H1 (cell line): Measurements from ENCODE around the gene WDR1. TPM values are rescaled to one million over a fixed set of nuclear protein-coding genes. Genes with fewer than 3 reads are reported as not detected.

ENCODE experiments used
- CTCF ChIA-PET: fragments of 300-600 bp; sonication (Branson Sonifier 250); formaldehyde crosslinking; loops from one replicate; lab custom pipeline; 2021; ENCODE audit not compliant: partially characterized antibody; lab: Charles Lee
- POLR2A ChIA-PET: fragments of 300-600 bp; sonication (Branson Sonifier 250); formaldehyde crosslinking; loops from one replicate; lab custom pipeline; 2021; ENCODE audit warnings: inconsistent platforms; ENCODE audit not compliant: partially characterized antibody; lab: Charles Lee
- DNase-seq, 2 experiments: peaks; one replicate each; pipeline versions ENCODE4 v3.0.0 to v3.0.0-alpha.2; 2010 to 2022; ENCODE audit warnings: low spot score in 2 of 2, low read depth in 1 of 2, mixed read lengths in 1 of 2
- FAIRE-seq: peaks from 2 replicates; lab custom pipeline; 2011; peaks lifted over from hg19 to GRCh38; lab: Jason Lieb, UNC
- H2AFZ ChIP-seq: 2 replicates; pipeline ENCODE4 v1.8.1; 2012; ENCODE audit warnings: low read length, inconsistent platforms
- H2AK5ac ChIP-seq: 2 replicates; pipeline ENCODE4 v1.6.1; 2013; ENCODE audit warnings: low read depth, low read length
- H2BK120ac ChIP-seq: replicated peaks from 2 replicates; pipeline ENCODE3; 2013; ENCODE audit warnings: low read depth, low read length, inconsistent platforms
- H2BK12ac ChIP-seq: 2 replicates; pipeline ENCODE4 v1.6.1; 2013; ENCODE audit warnings: low read depth, low read length
- H2BK15ac ChIP-seq: 2 replicates; pipeline ENCODE4 v1.6.1; 2013; ENCODE audit warnings: low read length
- H2BK20ac ChIP-seq: 2 replicates; pipeline ENCODE4 v1.6.1; 2013; ENCODE audit warnings: low read length
- H2BK5ac ChIP-seq: 2 replicates; pipeline ENCODE4 v1.6.1; 2013; ENCODE audit warnings: low read depth, low read length
- H3K14ac ChIP-seq: 2 replicates; pipeline ENCODE4 v1.6.1; 2013; ENCODE audit warnings: inconsistent platforms; ENCODE audit not compliant: insufficient read length
- H3K18ac ChIP-seq: 2 replicates; pipeline ENCODE4 v1.6.1; 2013; ENCODE audit warnings: low read length; ENCODE audit errors: extremely low read depth
- H3K23ac ChIP-seq: 2 replicates; pipeline ENCODE4 v1.6.1; 2013; ENCODE audit warnings: inconsistent platforms; ENCODE audit not compliant: insufficient read length
- H3K23me2 ChIP-seq: 2 replicates; pipeline ENCODE4 v1.6.1; 2013; ENCODE audit warnings: low read depth, low read length
- H3K27ac ChIP-seq: 2 replicates; pipeline ENCODE4 v1.6.1; 2011; ENCODE audit warnings: low read depth, low read length, inconsistent platforms
- H3K27me3 ChIP-seq, 4 experiments: replicated peaks in 1 of 4; 1 replicate in 1 of 4; 2 replicates in 3 of 4; pipeline versions ENCODE4 v1.6.1 to v1.8.1; 2011 to 2013; ENCODE audit warnings: low read length in 3 of 4, mild to moderate bottlenecking in 3 of 4, inconsistent platforms in 2 of 4, mixed read lengths in 2 of 4, moderate library complexity in 1 of 4; ENCODE audit not compliant: control insufficient read depth in 3 of 4, insufficient read depth in 3 of 4; ENCODE audit errors: extremely low read depth in 1 of 4
- H3K36me3 ChIP-seq, 4 experiments: 2 replicates each; pipeline versions ENCODE4 v1.6.1 to v1.8.1; 2011 to 2013; ENCODE audit warnings: mild to moderate bottlenecking in 4 of 4, low read length in 3 of 4, moderate library complexity in 2 of 4, control low read depth in 1 of 4, inconsistent platforms in 1 of 4; ENCODE audit not compliant: insufficient read depth in 4 of 4, control insufficient read depth in 2 of 4
- H3K4ac ChIP-seq: replicated peaks from 2 replicates; pipeline ENCODE3; 2013; ENCODE audit warnings: low read length, low read depth, mixed read lengths, inconsistent platforms; ENCODE audit not compliant: insufficient read length
- H3K4me1 ChIP-seq, 4 experiments: replicated peaks in 1 of 4; 1 replicate in 1 of 4; 2 replicates in 3 of 4; pipeline versions ENCODE4 v1.6.1 to v1.8.1; 2011 to 2013; ENCODE audit warnings: low read length in 3 of 4, inconsistent platforms in 2 of 4, mixed read lengths in 1 of 4; ENCODE audit not compliant: insufficient read depth in 4 of 4, control insufficient read depth in 3 of 4
- H3K4me2 ChIP-seq, 2 experiments: 2 replicates each; pipeline versions ENCODE4 v1.6.1 to v1.8.1; 2011 to 2013; ENCODE audit warnings: low read depth in 2 of 2, low read length in 2 of 2, control low read depth in 1 of 2, inconsistent platforms in 1 of 2, mild to moderate bottlenecking in 1 of 2; ENCODE audit not compliant: insufficient read depth in 1 of 2
- H3K4me3 ChIP-seq, 4 experiments: fragments of 200-600, 300-600 bp in 1 of 4; sonication (generic), shearing (Covaris generic), sonication (Bioruptor Twin) in 1 of 4; 2 replicates each; pipeline versions ENCODE4 v1.5.1 to v1.8.1; 2011 to 2016; ENCODE audit warnings: low read length in 4 of 4, low read depth in 3 of 4, control low read depth in 2 of 4, inconsistent platforms in 2 of 4, mild to moderate bottlenecking in 2 of 4, mixed read lengths in 1 of 4, moderate library complexity in 1 of 4; ENCODE audit not compliant: insufficient read depth in 2 of 4; ENCODE audit errors: extremely low read depth in 1 of 4
- H3K56ac ChIP-seq: replicated peaks from 2 replicates; pipeline ENCODE3; 2013; ENCODE audit warnings: low read depth, mild to moderate bottlenecking, mixed read lengths, low read length, inconsistent platforms; ENCODE audit not compliant: insufficient read length
- H3K79me1 ChIP-seq: 2 replicates; pipeline ENCODE4 v1.6.1; 2013; ENCODE audit warnings: low read depth, low read length, control low read depth
- H3K79me2 ChIP-seq, 2 experiments: 2 replicates each; pipeline versions ENCODE4 v1.6.1 to v1.8.1; 2012 to 2013; ENCODE audit warnings: low read length in 2 of 2, mild to moderate bottlenecking in 2 of 2, inconsistent platforms in 1 of 2; ENCODE audit not compliant: insufficient read depth in 2 of 2, control insufficient read depth in 1 of 2
- H3K9ac ChIP-seq, 4 experiments: replicated peaks in 1 of 4; 1 replicate in 1 of 4; 2 replicates in 3 of 4; pipeline versions ENCODE4 v1.6.1 to v1.8.1; 2011 to 2013; ENCODE audit warnings: low read depth in 3 of 4, low read length in 3 of 4, control low read depth in 2 of 4, mild to moderate bottlenecking in 2 of 4, moderate library complexity in 2 of 4, inconsistent platforms in 1 of 4; ENCODE audit errors: extremely low read depth in 1 of 4
- H3K9me3 ChIP-seq, 2 experiments: 2 replicates each; pipeline versions ENCODE4 v1.6.1 to v1.8.1; 2012 to 2013; ENCODE audit warnings: mild to moderate bottlenecking in 2 of 2, moderate library complexity in 2 of 2, control low read depth in 1 of 2, inconsistent platforms in 1 of 2, low read depth in 1 of 2, low read length in 1 of 2, mixed read lengths in 1 of 2; ENCODE audit not compliant: insufficient read depth in 2 of 2
- H4K20me1 ChIP-seq, 2 experiments: replicated peaks in 1 of 2; 2 replicates each; pipeline versions ENCODE3 to v1.8.1; 2011 to 2013; ENCODE audit warnings: inconsistent platforms in 2 of 2, low read length in 2 of 2, mild to moderate bottlenecking in 1 of 2; ENCODE audit not compliant: insufficient read depth in 2 of 2, control insufficient read depth in 1 of 2
- H4K5ac ChIP-seq: 2 replicates; pipeline ENCODE4 v1.6.1; 2013; ENCODE audit warnings: low read length, low read depth, mixed read lengths, inconsistent platforms; ENCODE audit not compliant: insufficient read length
- H4K8ac ChIP-seq: 2 replicates; pipeline ENCODE4 v1.8.0; 2013; ENCODE audit warnings: mild to moderate bottlenecking, moderate library complexity, low read length, inconsistent platforms; ENCODE audit not compliant: insufficient read depth; ENCODE audit errors: extremely low read depth
- H4K91ac ChIP-seq: replicated peaks from 2 replicates; pipeline ENCODE3; 2013; ENCODE audit warnings: low read length, mixed read lengths, inconsistent platforms; ENCODE audit not compliant: insufficient read length
- ATF3 ChIP-seq: IDR thresholded peaks from 2 replicates; pipeline ENCODE4 v1.6.1; 2011; ENCODE audit warnings: low read depth, mild to moderate bottlenecking, low read length; ENCODE audit not compliant: insufficient read depth
- BCL11A ChIP-seq, 2 experiments: IDR thresholded peaks; one replicate each; pipeline ENCODE4 v1.6.1; 2011; ENCODE audit warnings: low read depth in 2 of 2, low read length in 2 of 2, mild to moderate bottlenecking in 2 of 2
- BRCA1 ChIP-seq: IDR thresholded peaks from 2 replicates; pipeline ENCODE4 v1.6.1; 2012; ENCODE audit warnings: low read depth, low read length, improper control_type of control experiment
- CHD1 ChIP-seq: IDR thresholded peaks from 2 replicates; pipeline ENCODE4 v1.6.1; 2012; ENCODE audit warnings: low read depth, low read length, improper control_type of control experiment
- E2F6 ChIP-seq: IDR thresholded peaks from 2 replicates; pipeline ENCODE4 v1.6.1; 2012; ENCODE audit warnings: inconsistent platforms
- HDAC6 ChIP-seq: IDR thresholded peaks from one replicate; pipeline ENCODE4 v1.7.1; 2012; ENCODE audit warnings: low read depth, mild to moderate bottlenecking, inconsistent platforms, low read length, moderate library complexity
- KDM1A ChIP-seq: fragments of 200-600, 300-600 bp; sonication (generic); IDR thresholded peaks from 2 replicates; pipeline ENCODE4 v1.7.1; 2016; ENCODE audit warnings: mild to moderate bottlenecking, low read length, borderline replicate concordance
- MAFK ChIP-seq: IDR thresholded peaks from 2 replicates; pipeline ENCODE4 v1.6.1; 2012; ENCODE audit warnings: low read depth, mild to moderate bottlenecking, improper control_type of control experiment, low read length
- POLR2AphosphoS5 ChIP-seq: IDR thresholded peaks from 2 replicates; pipeline ENCODE4 v1.6.1; 2011; ENCODE audit warnings: low read depth, low read length
- SIRT6 ChIP-seq: IDR thresholded peaks from one replicate; pipeline ENCODE4 v1.7.1; 2012; ENCODE audit warnings: low read length, inconsistent platforms
- SP1 ChIP-seq: IDR thresholded peaks from 2 replicates; pipeline ENCODE4 v1.6.1; 2011; ENCODE audit warnings: low read depth, low read length
- SUZ12 ChIP-seq: fragments of 200-600 bp; sonication (generic); IDR thresholded peaks from 2 replicates; pipeline ENCODE4 v1.6.1; 2012; ENCODE audit warnings: mild to moderate bottlenecking, inconsistent platforms, low read length, moderate library complexity, mixed read lengths
- USF2 ChIP-seq: IDR thresholded peaks from 2 replicates; pipeline ENCODE4 v1.6.1; 2011; ENCODE audit warnings: low read length, improper control_type of control experiment
- WGBS, 2 experiments: shearing (Covaris generic) in 1 of 2; methylation state at CpG; one replicate each; pipeline versions ENCODE4 v1.1.6 to v1.1.7; 2013 to 2015; ENCODE audit warnings: low lambda C conversion rate in 2 of 2, mixed read lengths in 2 of 2, inconsistent platforms in 1 of 2, low coverage in 1 of 2, missing lambda C conversion rate in 1 of 2; ENCODE audit not compliant: insufficient replicate concordance in 2 of 2, insufficient coverage in 1 of 2, insufficient read length in 1 of 2; ENCODE audit errors: extremely low coverage in 1 of 2, missing lambda C conversion rate in 1 of 2; 5-methylcytosine and 5-hydroxymethylcytosine counted together
- polyA plus RNA-seq, 7 experiments: library from polyadenylated mRNA; depleted of rRNA in 3 of 7; stranded (reverse) in 5 of 7; unstranded in 2 of 7; fragments of >200 nt in 5 of 7; fragments of 200-250 nt in 2 of 7; gene quantifications; 1 replicate in 5 of 7; 2 replicates in 1 of 7; 4 replicates in 1 of 7; pipeline versions ENCODE4 v1.2.1 to v1.2.3, GENCODE V29; 2011 to 2013; ENCODE audit warnings: missing spikeins in 2 of 7, mixed read lengths in 2 of 7
- total RNA-seq: library from RNA; stranded (reverse); fragmentation: NEBNext Ultra II Directional; extraction: Animal tissue kit (Norgen Biotek cat#: 25700); gene quantifications from 2 replicates; pipeline ENCODE4 v1.2.1, GENCODE V29; 2021

WDR1 gene
- total and polyA plus RNA-seq, 2 of the 8 experiments (the other 6 are each of a cell fraction or from before 2014, with no cell fraction given) = 315 to 377 TPM

GRCh38 chr4:10026485-10026884, 90.1 kb downstream of the WDR1 start:
- Histone ChIP-seq H4K20me1 (no peaks in the 10 kb centered on the region), H3K4me1 (peaks cover 0 to 2% (median 0%) of the 10 kb centered on the region in 4 experiments; a peak in 1 of 7 replicates)
- no peak for FAIRE-seq
- TF ChIP-seq SP1 (no peak), BCL11A (IDR thresholded peaks at IDR 0.05; ENCODE audit: low read depth in 2 of 2, low read length in 2 of 2) (no peak), USF2 (no peak), CHD1 (no peak), SIRT6 (no peak), ATF3 (no peak), MAFK (no peak), POLR2AphosphoS5 (no peak), KDM1A (no peak), HDAC6 (no peak), SUZ12 (no peak), BRCA1 (no peak), E2F6 (no peak)

More at GRCh38 chr4:10026485-10026884, 90.1 kb downstream of the WDR1 start:
- H2BK120ac ChIP-seq = no peak overlapping the region
- H3K23me2 ChIP-seq = no peaks in the 10 kb centered on the region
- H3K14ac ChIP-seq = no peak overlapping the region
- WGBS, 2 experiments = 73% methylated on average over 9 of the region's 9 CpGs; no CpG with 5 or more reads in 1 of the 2 experiments
- no peak overlapping the region for H3K4ac ChIP-seq
- H2BK5ac ChIP-seq = no peak overlapping the region
- H4K91ac ChIP-seq = no peak overlapping the region
- no peak overlapping the region for H3K27ac ChIP-seq
- H3K9me3 ChIP-seq = no peaks in the 10 kb centered on the region
- no peak overlapping the region for H3K4me3 ChIP-seq
- H3K79me2 ChIP-seq = no peaks in the 10 kb centered on the region
- CTCF ChIA-PET = interaction anchor here (0.7 to 1.5 kb wide), 3 partner anchors 10 to 261 kb away, joined by 3 to 5 read pairs (median 3); no protein-coding TSS in a partner anchor
- no peak overlapping the region for H2AK5ac ChIP-seq
- no peaks in the 10 kb centered on the region for H3K36me3 ChIP-seq
- no peaks in the 10 kb centered on the region; a peak in 1 of 7 replicates for H3K27me3 ChIP-seq
- no peak overlapping the region for H3K18ac ChIP-seq
- no peak overlapping the region for H4K5ac ChIP-seq
- no peak overlapping the region for H2BK12ac ChIP-seq
- no peak overlapping the region for H3K56ac ChIP-seq
- no peak overlapping the region for H4K8ac ChIP-seq
- no peak overlapping the region for H3K23ac ChIP-seq
- no peak overlapping the region for H2BK20ac ChIP-seq
- H3K4me2 ChIP-seq = no peak overlapping the region
- H3K79me1 ChIP-seq = 0 out of 2 replicates have a peak, but pooled peaks cover 2% of the 10 kb centered on the region
- no peak overlapping the region for H3K9ac ChIP-seq
- DNase-seq = no peak
- H2BK15ac ChIP-seq = no peak overlapping the region
- POLR2A ChIA-PET = no interaction called here
- H2AFZ ChIP-seq = no peak overlapping the region
